Esophagus muscularis mucosa (tissue), 4 donors: ENCODE data around the gene CYP46A1.

ENCODE experiments used
- CTCF ChIP-seq, 3 experiments: fragments of 200-600 bp in 2 of 3; fragments of 450-650 bp in 1 of 3; sonication (generic) in 2 of 3; IDR thresholded peaks; one replicate each; pipeline ENCODE4 v1.5.1; 2017 to 2019; ENCODE audit warnings: antibody characterized with exemption in 3 of 3, mild to moderate bottlenecking in 2 of 3, moderate library complexity in 1 of 3
- EP300 ChIP-seq: sonication (generic); formaldehyde crosslinking; IDR thresholded peaks from one replicate; pipeline ENCODE4 v1.6.1; 2017; ENCODE audit warnings: antibody characterized with exemption
- POLR2AphosphoS5 ChIP-seq, 2 donors: sonication (generic); formaldehyde crosslinking; IDR thresholded peaks; one replicate each; pipeline ENCODE4 v1.6.1; 2017; ENCODE audit warnings: antibody characterized with exemption in 2 of 2

GRCh38 chr14:99751539-99752485 is 67.7 kb downstream of the CYP46A1 start:
- no peak for TF ChIP-seq CTCF (IDR thresholded peaks at IDR 0.05)
- TF ChIP-seq POLR2AphosphoS5 (IDR thresholded peaks at IDR 0.05): no peak
- TF ChIP-seq EP300: no peak
